HG03196 (cell line): Measurements from ENCODE around the gene SMARCA2.

Experiments used
- ATAC-seq: cut with Tn5 transposase; IDR thresholded peaks from one replicate; pipeline ENCODE4 v1.9.1; 2021; ENCODE audit not compliant: unreplicated experiment

SMARCA2 gene

DNA sequence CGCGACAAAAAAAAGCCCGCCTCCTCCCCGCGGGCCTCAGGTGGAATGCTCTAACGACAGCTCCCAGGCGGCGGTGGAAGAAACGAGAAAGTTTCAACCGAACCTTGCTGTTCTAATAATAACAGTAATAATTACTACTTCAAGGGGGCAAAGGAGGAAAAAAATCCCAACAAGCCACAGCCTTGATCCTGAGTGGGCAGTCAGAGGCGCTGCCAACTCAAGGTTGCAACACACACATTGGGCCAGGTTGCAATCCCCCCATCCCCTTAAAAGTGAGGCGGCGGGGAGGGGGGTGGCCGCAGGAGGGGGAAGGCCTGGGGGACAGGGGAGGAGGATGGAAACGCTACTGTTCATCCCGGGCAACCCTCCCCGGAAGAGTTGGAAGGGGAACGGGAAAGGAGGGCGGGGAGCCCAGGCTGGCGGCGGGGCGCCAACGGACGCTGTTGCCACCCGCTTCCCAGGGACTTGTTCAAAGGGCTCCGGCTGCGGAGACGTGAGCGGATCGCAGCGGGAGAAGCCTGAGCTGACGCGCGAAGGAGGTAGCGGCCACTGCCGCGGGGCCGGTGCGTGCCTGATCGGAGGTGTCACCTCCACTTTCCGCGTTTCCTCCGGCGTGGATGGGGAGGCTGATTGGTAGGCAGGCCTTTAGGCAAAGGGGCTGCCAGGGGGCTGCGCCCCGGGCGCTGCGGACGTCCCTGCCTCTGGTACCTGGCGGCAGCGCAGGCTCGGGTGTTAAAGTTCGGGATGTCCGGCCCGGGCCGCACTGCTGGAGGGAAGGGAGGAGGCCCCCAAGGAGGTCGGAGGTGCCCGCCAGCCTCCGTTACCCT is 647 bp downstream of the SMARCA2 start:
- ATAC-seq: no peak

DNA sequence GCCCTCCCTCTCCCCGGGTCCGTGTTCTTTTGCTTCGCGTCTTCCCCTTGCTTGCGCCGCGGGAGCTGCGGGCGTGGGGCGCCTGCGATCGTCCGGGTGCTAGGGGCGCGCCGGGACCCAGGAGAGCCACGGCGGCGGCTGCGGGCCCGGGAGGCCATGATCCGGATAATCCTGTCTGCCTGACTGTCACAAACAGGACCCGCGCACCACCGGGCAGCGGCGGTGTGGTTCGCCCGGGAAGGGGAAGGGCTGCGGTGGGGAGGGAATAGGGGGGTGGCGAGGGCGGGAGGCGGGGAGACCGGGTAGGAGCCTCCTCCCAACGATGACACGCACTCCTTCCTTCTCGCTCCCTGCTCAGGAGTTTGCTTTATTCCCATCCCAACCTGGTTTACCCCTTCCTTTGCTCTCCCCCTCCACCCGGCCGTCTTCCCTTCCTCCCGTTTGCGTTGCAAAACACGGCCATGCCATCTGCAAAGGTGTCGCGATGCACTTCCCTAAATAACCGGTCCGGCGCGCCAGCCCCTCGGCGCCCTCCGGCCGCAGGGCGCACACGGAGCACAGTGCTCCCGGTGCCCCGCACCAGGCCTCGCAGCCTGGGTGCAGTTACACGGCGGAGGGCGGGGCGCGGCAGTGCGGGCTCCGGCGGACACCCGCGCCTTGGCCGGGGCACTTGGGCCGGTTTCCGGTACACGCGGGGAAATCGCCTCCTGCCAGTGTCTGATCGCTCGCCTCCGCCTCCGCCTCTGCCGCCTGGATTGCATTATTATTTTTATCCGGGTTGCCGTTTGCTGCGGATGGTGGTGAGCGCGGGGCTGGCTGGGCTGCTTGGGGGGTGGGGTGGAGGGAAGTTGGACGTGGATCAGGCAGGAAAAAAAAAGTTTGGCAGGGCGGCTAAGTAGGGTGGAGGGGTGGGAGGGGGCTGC is 1.5 kb downstream of the SMARCA2 start:
- no peak for ATAC-seq

DNA sequence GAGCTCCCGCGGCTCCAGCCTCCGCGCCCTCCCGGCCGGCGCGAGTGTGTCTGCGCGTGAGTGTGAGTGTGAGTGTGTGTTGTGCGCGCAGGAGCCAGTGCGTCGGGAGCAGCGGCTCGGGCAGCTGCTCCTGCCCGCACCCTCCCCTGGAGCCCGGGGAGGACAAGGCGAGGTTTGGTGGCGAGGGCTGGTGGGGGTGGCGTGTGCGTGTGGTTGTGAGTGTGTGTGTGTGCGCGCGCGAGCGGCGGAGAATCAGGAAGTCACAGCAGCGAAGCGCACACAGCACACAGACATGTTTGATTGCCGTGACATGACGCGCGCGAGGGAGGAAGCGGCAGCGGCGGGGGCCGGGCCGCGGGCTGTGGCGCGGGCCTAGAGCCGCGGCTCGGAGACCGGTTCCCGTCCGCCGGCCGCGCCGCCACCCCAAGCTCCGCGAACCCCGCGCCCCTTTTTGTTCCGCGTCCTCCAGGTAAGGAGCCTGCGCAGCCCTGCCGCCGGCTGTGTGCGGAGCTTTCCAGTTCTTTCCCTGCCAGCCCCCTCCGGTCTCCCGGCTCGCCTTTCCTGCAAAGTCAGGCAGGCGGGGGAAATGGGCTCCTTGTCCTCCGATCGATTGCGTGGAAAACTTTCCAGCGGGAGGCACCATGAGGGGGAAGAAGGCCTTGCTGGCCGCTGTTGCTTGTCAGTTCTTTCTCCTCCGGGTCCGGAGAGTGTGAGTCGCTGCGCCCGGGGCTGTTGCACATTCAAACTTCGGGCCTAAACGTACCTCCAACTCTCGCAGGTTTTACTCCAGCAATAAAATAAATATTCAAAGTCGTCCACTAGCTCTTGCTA is 2.4 kb downstream of the SMARCA2 start:
- peak; percentile 28 for ATAC-seq

DNA sequence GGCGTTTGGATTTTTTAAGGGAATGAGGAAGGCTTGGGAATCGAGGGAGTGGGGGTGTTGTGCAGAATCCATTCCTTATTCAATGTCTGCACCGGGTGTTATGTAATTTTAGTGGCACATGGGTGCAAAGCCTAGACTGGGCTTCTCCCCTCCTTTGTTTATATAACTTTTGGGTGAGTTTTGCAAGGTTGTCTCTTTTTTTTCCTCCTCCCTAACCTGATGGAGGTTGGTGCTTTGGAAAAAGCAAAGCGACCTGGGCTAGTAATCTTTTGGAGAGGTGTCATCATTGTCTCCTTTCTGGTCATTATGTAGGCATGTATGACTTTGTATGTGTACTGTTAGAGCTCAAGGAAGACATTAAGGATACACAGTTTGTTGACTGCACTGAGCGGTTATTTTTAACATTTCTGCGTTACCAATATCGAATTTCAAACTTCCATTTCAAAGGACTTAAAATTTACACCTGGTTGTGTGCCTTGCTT is 3.1 kb downstream of the SMARCA2 start:
- no peak for ATAC-seq

DNA sequence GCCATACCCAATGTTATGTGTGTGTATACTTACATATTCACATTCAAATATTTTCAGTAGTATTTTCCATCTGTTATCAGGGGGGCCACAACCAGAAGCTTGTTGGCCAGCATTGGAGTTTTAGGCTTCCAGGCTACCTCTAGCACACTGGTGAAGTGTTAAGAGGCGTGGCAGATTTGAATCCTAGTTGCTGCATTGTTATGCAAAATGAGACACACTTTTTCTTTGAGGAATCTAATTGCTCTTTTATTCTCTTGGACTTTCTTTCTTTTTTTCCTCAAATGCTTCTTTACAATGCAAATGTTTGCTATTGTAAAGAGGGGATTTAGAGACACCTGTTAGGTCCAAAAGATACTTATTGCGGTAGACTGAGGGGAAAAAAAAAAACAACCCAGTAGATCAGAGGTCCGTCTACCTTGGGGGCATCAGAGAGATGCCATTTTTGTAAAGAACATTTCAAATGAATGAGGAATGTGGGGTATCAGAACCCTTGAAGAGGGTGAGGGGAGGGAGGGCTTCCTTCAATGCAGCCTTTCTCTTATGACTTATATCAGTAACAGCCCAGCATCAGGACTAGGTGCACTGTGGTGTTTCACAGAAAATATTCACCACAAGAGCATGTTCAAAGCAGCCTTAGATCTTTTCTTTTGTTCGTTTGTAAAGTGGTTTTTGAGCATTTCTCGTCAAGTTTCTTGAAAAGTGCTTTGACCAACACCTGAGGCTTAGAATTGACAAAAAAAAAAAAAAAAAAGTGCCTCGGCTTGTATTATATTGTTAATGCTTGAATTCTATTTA is 3.8 kb downstream of the SMARCA2 start:
- ATAC-seq: no peak

DNA sequence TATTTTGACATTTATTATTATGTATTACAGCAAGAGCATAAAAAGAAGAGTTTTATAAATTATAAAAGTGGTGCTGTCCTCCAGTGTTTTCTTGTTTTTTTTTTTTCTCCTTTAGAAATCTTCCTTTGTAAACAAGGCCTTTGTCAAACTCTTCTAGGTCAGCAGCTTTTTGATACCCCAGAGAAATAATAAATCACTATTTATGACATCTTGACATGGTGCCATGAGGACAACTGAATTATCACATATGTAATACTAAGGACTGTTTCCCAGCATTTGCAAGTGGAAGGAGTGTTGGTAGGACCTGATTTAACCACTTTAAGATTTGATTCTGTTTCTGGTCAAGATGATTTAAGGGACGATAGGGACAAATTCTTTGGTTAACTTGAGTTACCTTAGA is 4.6 kb downstream of the SMARCA2 start:
- ATAC-seq: no peak

DNA sequence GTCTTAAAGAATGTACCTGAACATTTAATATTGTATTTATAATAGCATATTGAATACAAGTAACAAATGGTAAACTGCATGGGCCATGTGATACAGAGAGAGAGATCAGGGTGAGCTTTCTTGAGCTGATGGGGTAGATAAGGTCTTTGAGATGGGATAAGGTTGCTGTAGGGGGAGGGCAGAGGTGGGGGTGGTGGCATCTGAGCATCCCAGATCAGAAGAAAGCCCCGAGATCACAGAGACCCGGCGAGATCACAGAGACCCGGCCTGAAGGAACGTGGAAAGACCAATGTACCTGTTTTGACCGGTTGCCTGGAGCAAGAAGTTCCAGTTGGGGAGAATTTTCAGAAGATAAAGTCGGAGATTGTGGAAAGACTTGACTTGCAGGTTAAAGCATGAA is 6.6 kb downstream of the SMARCA2 start:
- no peak for ATAC-seq

DNA sequence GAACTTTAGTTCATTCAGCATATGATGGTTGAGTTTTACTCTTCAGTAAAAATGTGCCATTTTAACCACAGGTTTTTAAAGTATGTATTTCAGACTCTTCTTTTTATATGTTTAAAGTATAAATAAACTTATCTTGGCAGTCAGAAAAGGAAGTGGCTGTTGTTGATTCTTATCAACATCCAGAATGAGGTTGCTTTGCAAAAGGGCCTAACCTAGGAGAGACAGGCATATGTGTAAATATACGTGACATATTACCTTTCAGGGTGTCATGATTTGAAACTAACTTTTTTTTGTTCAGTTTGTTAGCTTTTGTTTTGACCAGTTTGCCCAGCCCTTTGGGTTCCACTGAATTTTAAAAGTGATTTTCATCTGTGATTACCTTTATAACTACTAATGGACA is 7.4 kb downstream of the SMARCA2 start:
- no peak for ATAC-seq

DNA sequence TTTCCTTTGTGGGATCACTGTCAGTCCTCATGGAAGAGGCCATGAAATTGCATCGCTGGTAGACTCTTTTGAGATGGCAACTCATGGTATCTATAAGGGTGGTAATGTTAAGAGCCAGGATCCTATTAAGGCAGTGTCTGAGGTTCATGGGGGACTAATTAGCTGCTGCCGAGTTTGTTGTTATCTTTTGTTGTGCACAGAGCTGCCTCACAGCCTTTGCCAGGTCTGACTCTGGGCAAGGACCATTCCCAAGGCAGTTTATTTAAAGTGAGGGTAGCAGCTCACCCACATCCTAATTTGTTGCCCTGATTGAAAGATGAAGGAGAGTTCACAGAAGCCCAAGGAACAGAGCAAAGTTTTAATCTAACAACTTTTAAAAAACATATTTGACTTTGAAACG is 7.9 kb downstream of the SMARCA2 start:
- ATAC-seq: no peak

DNA sequence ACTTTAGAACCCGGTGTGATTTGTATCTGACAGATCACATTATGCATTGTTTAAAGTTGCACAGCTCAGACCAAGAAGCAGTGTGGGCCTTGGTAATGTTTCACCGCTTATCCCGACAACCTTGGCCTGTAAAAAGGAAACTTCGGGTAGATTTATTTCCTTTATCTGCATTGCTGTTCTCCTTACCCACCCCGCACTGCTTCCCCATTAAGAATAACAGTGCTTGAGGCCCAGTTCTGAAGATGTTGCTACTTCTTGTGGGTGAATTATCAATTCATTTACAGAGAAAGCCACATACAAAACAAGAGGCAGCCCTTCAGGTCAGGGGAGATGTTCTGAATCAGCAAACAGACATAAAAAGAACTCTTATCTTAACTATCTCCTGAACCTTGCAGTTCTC is 8.4 kb downstream of the SMARCA2 start:
- no peak for ATAC-seq

DNA sequence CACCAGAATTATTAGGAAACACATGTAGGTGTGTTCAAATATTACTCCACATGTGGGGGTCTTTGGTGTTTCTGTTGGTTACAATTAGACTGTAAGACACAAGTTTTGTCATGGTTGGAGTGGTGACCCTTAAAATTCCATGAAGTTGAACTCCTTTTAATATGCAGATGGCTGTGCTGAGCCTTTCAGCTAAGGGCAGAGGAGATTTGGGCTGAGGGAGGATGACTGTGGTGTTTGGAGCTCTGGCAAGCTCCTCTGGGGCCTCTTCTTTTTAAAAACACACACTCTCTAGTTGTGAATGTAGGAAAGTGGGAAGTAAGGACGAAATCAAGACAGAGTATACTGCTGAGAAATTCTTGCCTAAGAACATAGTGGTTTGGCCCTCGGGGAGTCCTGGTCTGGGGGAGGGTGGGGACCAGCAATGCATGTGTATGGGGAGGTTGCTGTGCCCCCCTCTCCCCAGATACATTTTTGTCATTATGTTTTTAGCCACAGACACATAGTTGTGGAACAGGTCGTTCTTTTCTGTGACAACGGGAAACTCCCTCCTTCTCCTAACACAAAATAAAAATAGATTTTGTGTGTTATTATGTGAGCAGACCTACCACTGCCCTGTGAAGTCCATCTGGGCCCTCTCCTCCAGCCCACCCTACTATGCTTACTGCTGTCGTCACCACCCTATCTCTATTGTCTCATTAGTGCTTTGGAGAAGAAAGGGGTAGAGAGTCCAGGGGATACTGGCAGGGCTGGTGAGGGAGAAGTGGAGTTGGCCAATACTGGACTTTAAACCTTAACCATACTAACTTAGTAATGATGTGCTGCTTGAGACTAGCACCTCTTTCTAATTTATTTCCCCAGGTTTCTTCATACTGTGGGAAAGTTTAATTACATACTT is 10.0 kb downstream of the SMARCA2 start:
- no peak for ATAC-seq

DNA sequence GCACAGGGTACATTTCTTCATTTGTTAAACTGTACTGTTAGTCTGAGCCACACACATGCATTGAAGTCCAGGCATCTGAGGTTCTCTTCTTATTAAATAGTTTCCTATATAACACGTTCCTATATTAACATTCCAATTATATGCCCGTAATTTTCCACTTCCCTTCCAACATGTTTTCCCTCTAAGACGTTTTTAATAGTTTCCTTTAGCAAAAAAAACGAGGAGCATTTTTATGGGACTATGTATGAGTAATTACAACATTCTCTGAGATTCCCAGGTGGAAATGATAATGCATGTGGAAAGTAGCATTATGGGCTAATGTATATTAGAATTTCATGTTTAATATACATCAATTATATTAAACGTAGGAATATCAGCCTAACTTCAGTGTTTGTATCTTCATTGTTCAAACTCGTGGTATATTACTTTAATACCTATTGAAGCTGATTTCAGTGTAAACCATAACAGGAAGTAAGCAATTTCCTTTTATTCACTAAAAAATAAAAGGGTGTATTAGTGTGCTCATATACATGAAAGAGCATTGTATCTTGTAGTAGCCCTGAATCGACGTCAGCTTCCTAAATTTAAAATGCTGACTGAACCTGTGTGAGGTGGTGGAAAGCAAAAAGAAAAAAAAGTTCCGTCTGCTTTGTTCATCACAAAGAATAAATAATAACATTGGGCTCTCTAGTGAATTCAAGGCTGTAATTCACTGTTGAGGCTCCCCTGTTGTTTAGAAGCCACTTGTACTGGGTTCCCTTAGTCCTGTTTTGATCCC is 11.3 kb downstream of the SMARCA2 start:
- no peak for ATAC-seq

DNA sequence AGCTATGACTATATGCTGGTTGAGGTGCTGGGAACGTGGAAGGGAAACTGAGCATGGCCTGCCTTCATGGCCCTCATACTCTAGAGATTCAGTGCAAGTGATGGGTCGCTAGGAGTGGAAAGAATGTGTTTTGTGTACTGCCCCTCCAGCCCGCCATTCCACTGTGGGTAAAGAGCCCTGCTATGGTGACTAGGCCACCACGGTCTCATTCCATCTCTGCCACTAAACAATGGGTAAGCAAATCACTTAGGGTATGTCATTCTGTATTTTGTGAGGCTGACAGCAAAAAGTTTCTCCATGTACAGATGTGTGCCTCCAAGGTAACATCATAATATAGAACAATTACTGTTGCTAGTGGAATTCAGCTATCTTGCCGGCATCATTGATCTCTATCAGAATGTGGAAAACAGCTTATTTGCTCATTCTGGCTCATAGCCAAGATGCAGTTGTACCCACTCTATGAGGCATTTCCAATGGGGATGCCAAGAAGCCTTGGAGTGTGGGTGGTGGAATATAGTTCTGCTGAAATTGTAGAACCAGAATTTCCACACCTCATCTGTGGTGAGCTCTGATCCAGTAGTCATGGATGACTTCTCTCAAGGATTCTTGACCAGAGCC is 12.5 kb downstream of the SMARCA2 start:
- ATAC-seq: no peak

DNA sequence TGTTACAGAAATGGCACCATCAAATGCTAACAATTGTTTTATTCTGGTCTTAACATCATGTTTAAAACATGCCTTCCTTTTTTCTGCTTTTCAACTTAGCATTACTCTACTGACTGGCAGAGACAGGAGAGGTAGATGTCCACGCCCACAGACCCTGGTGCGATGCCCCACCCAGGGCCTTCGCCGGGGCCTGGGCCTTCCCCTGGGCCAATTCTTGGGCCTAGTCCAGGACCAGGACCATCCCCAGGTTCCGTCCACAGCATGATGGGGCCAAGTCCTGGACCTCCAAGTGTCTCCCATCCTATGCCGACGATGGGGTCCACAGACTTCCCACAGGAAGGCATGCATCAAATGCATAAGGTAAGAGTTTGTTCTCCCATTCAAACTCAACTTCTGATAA is 13.7 kb downstream of the SMARCA2 start:
- no peak for ATAC-seq

DNA sequence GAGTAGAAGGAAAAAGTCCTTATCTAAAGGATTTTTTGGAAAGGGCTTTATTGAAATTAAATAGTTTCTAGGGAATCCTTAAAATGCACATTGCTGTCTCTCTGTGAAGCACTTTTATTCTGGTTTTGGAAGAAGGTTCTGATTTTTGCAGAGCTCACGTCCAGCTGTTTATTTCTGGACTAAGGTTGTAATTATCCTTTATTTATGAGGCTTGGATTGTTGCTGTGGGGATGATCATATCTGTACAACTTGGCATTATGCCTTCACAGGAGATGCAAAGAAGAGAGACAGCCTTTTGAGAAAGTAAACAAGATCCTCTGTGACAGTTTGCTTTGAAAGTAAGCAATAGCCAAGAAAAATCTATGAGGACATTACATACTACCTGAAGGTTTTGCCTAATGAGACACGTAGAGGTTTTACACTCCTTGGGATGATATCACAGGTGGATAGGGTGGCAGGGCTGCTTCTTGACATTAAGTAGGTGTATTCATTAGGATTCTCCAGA is 14.6 kb downstream of the SMARCA2 start:
- no peak for ATAC-seq

DNA sequence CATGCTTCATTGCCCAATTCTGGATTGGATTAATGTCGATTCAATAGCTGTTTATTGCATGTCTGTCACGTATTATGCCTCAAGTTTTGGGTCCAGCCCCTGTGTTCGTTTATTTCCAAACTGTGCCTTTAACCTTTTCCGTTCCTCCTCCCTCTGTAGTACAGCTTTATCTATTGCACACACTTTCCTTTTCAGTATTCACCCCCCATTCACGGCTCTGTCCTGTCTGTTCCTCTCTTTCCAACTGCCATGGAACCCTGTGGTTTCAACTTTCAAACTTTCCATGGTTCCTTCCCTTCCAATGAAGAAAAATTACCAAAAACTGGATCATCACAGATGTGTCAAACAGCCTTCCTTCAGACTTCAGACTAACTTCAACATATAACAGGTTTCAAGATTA is 17.1 kb downstream of the SMARCA2 start:
- no peak for ATAC-seq

DNA sequence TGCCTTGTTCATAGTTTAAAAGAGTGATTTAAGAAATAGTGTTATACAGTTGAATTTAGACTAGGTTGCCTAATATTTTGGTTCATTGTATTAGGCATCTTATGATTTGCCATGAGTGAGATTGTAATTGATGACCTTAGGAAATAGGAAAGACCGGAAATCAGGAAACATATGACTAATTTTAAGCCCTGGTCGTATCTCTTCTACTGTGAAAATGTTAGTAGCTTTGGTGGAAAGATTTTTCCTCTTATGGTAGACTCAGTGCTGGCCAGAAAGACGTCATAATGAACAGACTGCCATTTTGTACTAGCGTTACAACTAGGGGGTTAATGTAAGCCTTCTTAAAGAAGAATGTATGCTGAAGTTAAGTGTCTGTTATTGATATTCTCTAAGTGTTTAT is 21.7 kb downstream of the SMARCA2 start:
- ATAC-seq: no peak
